Tibial artery (tissue), 4 donors: Measurements from ENCODE around the gene PEX19.

Source experiments
- DNase-seq, 2 donors: peaks; one replicate each; pipeline ENCODE4 v3.0.0-alpha.2; 2019
- H3K27ac ChIP-seq, 2 donors: fragments of 200-600 bp; sonication (generic) in 1 of 2; 1 replicate in 1 of 2; 2 replicates in 1 of 2; pipeline ENCODE4 v1.5.1; 2018 to 2019; ENCODE audit warnings: mild to moderate bottlenecking in 1 of 2
- H3K27me3 ChIP-seq, 2 donors: fragments of 200-600 bp; sonication (generic) in 1 of 2; one replicate each; pipeline versions ENCODE4 v1.5.1 to v1.6.0; 2016 to 2019
- H3K36me3 ChIP-seq, 3 donors: fragments of 200-600 bp; sonication (generic) in 2 of 3; one replicate each; pipeline ENCODE4 v1.5.1; 2016 to 2019; ENCODE audit warnings: mild to moderate bottlenecking in 2 of 3
- H3K4me1 ChIP-seq, 4 donors: fragments of 200-600 bp; sonication (generic) in 2 of 4; 1 replicate in 3 of 4; 2 replicates in 1 of 4; pipeline ENCODE4 v1.5.1; 2016 to 2019
- H3K4me3 ChIP-seq, 2 donors: fragments of 200-600 bp; sonication (generic) in 1 of 2; 1 replicate in 1 of 2; 2 replicates in 1 of 2; pipeline ENCODE4 v1.5.1; 2018 to 2019; ENCODE audit warnings: mild to moderate bottlenecking in 2 of 2
- H3K9me3 ChIP-seq, 3 donors: fragments of 200-600 bp; sonication (generic) in 1 of 3; one replicate each; pipeline ENCODE4 v1.5.1; 2016 to 2019
- CTCF ChIP-seq, 2 experiments: fragments of 200-600 bp in 1 of 2; fragments of 450-650 bp in 1 of 2; IDR thresholded peaks; one replicate each; pipeline ENCODE4 v1.5.1; 2017 to 2019; ENCODE audit warnings: antibody characterized with exemption in 2 of 2, mild to moderate bottlenecking in 1 of 2, moderate library complexity in 1 of 2
- intact Hi-C: fragments of 100-400 bp; cut with DNase I; formaldehyde crosslinking; loops from one replicate; pipeline ENCODE4 v1.15.0; 2023; ENCODE audit warnings: low total_unique reads

PEX19 gene

DNA sequence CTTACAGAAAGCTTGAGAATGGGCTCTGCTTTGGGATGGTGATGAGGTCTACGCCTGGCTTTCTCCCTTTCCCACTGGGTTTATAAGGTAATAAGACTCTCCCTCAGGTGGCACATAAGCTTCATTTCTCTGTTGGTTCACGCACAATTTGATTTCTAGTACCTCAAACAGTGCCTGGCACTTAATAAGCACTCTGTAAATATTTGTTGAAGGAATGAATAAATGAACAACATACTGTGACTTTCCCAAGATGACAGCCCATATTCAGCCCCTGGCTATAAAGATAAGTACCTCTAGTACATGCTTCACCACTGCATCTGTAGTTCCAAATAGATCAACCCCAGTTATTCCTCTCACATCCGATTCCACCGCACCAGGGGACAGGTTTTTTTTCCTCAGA lies 40.3 kb upstream of the PEX19 start:
- Histone ChIP-seq H3K4me1 (peaks cover 0 to under 1% (median 0%) of the 10 kb centered on the region in 4 donors), H3K27ac (no peak overlapping the region), H3K36me3 (peaks cover 75 to 92% (median 83%) of the 10 kb centered on the region in 3 donors), H3K27me3 (no peaks in the 10 kb centered on the region), H3K9me3 (no peaks in the 10 kb centered on the region), H3K4me3 (no peak overlapping the region)
- intact Hi-C loops: no loop called here
- no peak for TF ChIP-seq CTCF (IDR thresholded peaks at IDR 0.05)
- no peak for DNase-seq

- H3K4me3 ChIP-seq: no peak overlapping the region
- peaks cover 62 to 84% (median 66%) of the 10 kb centered on the region in 3 donors for H3K36me3 ChIP-seq
- intact Hi-C loops: no loop called here
- H3K27me3 ChIP-seq: no peaks in the 10 kb centered on the region
- H3K4me1 ChIP-seq: peaks cover 0 to 3% (median 0%) of the 10 kb centered on the region in 4 donors
- TF ChIP-seq CTCF (IDR thresholded peaks at IDR 0.05): no peak
- no peaks in the 10 kb centered on the region for H3K9me3 ChIP-seq
- no peak overlapping the region for H3K27ac ChIP-seq
- DNase-seq: no peak
Observed at GRCh38 chr1:160322831-160323230, 37.9 kb upstream of the PEX19 start.

GRCh38 chr1:160315359-160315758 lies 30.4 kb upstream of the PEX19 start:
- Histone ChIP-seq H3K36me3 (peaks cover 77 to 92% (median 84%) of the 10 kb centered on the region in 3 donors), H3K9me3 (no peaks in the 10 kb centered on the region), H3K4me3 (no peak overlapping the region), H3K4me1 (peaks cover 0 to 3% (median 0%) of the 10 kb centered on the region in 4 donors), H3K27ac (no peak overlapping the region), H3K27me3 (no peaks in the 10 kb centered on the region)
- DNase-seq: no peak
- intact Hi-C loops: no loop called here
- no peak for TF ChIP-seq CTCF (IDR thresholded peaks at IDR 0.05)

GRCh38 chr1:160309571-160309970 lies 24.6 kb upstream of the PEX19 start:
- TF ChIP-seq CTCF (IDR thresholded peaks at IDR 0.05): no peak
- Histone ChIP-seq H3K27me3 (no peaks in the 10 kb centered on the region), H3K4me1 (no peaks in the 10 kb centered on the region), H3K36me3 (peaks cover 96 to 100% (median 98%) of the 10 kb centered on the region in 3 donors), H3K27ac (no peak overlapping the region), H3K4me3 (no peak overlapping the region), H3K9me3 (no peaks in the 10 kb centered on the region)
- DNase-seq: no peak
- intact Hi-C loops: no loop called here

DNA sequence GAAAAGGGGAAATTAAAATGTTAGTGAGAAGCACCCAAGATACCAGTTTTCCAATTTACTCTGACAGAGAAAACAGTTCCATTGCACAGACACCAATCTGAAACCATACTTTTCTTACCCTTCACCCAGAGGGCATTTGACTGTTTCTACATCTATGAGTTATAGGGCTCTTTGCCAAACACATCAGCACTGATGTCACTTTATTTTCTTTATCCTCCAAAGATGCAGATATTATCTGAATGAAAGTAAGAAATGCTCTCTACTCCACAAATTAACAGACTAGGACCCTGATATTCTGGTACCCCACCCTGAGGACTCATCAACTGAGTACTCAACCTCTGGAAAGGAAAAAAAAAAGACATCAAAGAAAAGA lies 24.2 kb upstream of the PEX19 start:
- H3K27ac ChIP-seq: no peak overlapping the region
- no peak for DNase-seq
- H3K4me1 ChIP-seq: no peaks in the 10 kb centered on the region
- no peak for TF ChIP-seq CTCF (IDR thresholded peaks at IDR 0.05)
- intact Hi-C loops: no loop called here
- H3K4me3 ChIP-seq: no peak overlapping the region
- H3K27me3 ChIP-seq: no peaks in the 10 kb centered on the region
- peaks cover 96 to 100% (median 98%) of the 10 kb centered on the region in 3 donors for H3K36me3 ChIP-seq
- no peaks in the 10 kb centered on the region for H3K9me3 ChIP-seq
